Measurements from ENCODE around the gene BUD31. TPM values are rescaled to one million over a fixed set of nuclear protein-coding genes. Genes with fewer than 3 reads are reported as not detected.

Gene BUD31
- total and polyA plus RNA-seq, 4 donors, result 18.5 to 55.9 (median 32.0) TPM

DNA sequence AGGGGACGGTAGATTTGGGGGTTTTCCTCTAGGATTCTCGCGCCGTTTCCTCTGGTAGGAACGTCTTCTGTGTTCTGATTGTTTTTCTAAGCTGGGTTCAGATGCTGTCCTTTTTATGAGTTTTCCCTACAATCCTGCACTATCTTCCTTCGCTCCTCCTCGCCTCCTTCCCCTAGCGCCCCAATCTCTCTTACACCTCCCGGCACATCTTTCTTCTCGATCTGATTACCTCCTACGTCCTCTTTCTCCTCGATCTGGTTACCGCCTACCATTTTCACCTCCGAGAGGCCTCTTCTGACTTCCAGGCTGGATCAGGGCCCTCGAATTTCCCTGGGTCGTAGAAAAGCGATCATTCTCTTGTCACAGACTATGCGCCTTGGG is 413 bp downstream of the BUD31 start:
- under 1% methylated on average over 18 of the region's 18 CpGs for WGBS
- peak overlapping the region; percentile 86 to 99 (median 97) for H3K4me3 ChIP-seq (ENCODE audit: low read depth in 1 of 3, low read length in 3 of 3)
- peaks cover 3 to 31% (median 25%) of the 10 kb centered on the region in 4 donors for H3K4me1 ChIP-seq (ENCODE audit: control insufficient read depth in 4 of 4, insufficient read depth in 4 of 4, low read length in 3 of 4)
- H3K36me3 ChIP-seq (ENCODE audit: control insufficient read depth in 4 of 4, insufficient read depth in 3 of 4, low read depth in 1 of 4, low read length in 3 of 4), result peaks cover 5 to 26% (median 19%) of the 10 kb centered on the region in 4 donors
- DNase-seq (ENCODE audit: low spot score), result no peak
- peak overlapping the region; percentile 97 to 99 for H3K27ac ChIP-seq (ENCODE audit: low read depth in 1 of 2, low read length in 2 of 2)
- H3K9ac ChIP-seq (ENCODE audit: low read depth in 1 of 2, low read length in 2 of 2), result peak overlapping the region; percentile 67 to 91
- H3K9me3 ChIP-seq (ENCODE audit: control insufficient read depth in 4 of 4, low read length in 3 of 4), result no peaks in the 10 kb centered on the region
- no peaks in the 10 kb centered on the region for H3K27me3 ChIP-seq (ENCODE audit: control insufficient read depth in 4 of 4, insufficient read depth in 4 of 4, low read length in 3 of 4)
- TF ChIP-seq TAF1 (conservative IDR thresholded peaks at IDR 0.05) (no peak), GABPA (IDR thresholded peaks at IDR 0.05 in 1 of 2, conservative IDR thresholded peaks at IDR 0.05 in 1 of 2) (no peak), RAD21 (IDR thresholded peaks at IDR 0.05) (no peak), JUND (IDR thresholded peaks at IDR 0.05) (no peak), EGR1 (IDR thresholded peaks at IDR 0.05; ENCODE audit: low read depth in 2 of 2) (no peak), HNF4A (conservative IDR thresholded peaks at IDR 0.05) (no peak), YY1 (IDR thresholded peaks at IDR 0.05) (no peak)
- TF ChIP-seq, protein P1, sequence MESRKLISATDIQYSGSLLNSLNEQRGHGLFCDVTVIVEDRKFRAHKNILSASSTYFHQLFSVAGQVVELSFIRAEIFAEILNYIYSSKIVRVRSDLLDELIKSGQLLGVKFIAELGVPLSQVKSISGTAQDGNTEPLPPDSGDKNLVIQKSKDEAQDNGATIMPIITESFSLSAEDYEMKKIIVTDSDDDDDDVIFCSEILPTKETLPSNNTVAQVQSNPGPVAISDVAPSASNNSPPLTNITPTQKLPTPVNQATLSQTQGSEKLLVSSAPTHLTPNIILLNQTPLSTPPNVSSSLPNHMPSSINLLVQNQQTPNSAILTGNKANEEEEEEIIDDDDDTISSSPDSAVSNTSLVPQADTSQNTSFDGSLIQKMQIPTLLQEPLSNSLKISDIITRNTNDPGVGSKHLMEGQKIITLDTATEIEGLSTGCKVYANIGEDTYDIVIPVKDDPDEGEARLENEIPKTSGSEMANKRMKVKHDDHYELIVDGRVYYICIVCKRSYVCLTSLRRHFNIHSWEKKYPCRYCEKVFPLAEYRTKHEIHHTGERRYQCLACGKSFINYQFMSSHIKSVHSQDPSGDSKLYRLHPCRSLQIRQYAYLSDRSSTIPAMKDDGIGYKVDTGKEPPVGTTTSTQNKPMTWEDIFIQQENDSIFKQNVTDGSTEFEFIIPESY (IDR thresholded peaks at IDR 0.05), result no peak

DNA sequence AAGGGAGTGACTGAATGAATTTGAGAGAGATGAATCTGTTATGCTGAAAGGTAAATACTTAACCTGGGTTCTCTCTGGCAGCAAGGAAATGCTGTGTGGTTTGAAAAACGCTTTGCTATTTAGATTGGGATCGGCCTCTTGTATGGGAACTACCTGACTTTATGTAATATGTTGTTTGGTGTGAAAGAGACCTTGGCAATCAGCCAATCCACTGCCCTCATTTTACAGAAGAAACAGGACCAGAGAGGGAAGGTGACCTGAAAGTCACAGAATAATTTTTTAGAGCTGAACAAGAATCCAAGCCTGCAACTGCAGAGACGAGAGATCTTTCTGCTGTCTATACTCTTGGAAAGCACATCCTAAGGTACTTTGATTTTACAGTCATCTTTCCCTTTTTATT is 1.0 kb downstream of the BUD31 start:
- no peak for DNase-seq (ENCODE audit: low spot score)
- 36% methylated on average over 3 of the region's 3 CpGs for WGBS
- Histone ChIP-seq H3K36me3 (ENCODE audit: control insufficient read depth in 4 of 4, insufficient read depth in 3 of 4, low read depth in 1 of 4, low read length in 3 of 4) (peaks cover 5 to 22% (median 18%) of the 10 kb centered on the region in 4 donors), H3K27ac (ENCODE audit: low read depth in 1 of 2, low read length in 2 of 2) (no peak overlapping the region), H3K27me3 (ENCODE audit: control insufficient read depth in 4 of 4, insufficient read depth in 4 of 4, low read length in 3 of 4) (no peaks in the 10 kb centered on the region), H3K9me3 (ENCODE audit: control insufficient read depth in 4 of 4, low read length in 3 of 4) (no peaks in the 10 kb centered on the region), H3K4me3 (ENCODE audit: low read depth in 1 of 3, low read length in 3 of 3) (peak overlapping the region in 2 of 3 donors; percentile 86 to 99), H3K9ac (ENCODE audit: low read depth in 1 of 2, low read length in 2 of 2) (peak overlapping the region in 1 of 2 donors; percentile 91), H3K4me1 (ENCODE audit: control insufficient read depth in 4 of 4, insufficient read depth in 4 of 4, low read length in 3 of 4) (peaks cover 3 to 31% (median 25%) of the 10 kb centered on the region in 4 donors)
- no peak for TF ChIP-seq HNF4A (conservative IDR thresholded peaks at IDR 0.05)
- TF ChIP-seq, protein P2, sequence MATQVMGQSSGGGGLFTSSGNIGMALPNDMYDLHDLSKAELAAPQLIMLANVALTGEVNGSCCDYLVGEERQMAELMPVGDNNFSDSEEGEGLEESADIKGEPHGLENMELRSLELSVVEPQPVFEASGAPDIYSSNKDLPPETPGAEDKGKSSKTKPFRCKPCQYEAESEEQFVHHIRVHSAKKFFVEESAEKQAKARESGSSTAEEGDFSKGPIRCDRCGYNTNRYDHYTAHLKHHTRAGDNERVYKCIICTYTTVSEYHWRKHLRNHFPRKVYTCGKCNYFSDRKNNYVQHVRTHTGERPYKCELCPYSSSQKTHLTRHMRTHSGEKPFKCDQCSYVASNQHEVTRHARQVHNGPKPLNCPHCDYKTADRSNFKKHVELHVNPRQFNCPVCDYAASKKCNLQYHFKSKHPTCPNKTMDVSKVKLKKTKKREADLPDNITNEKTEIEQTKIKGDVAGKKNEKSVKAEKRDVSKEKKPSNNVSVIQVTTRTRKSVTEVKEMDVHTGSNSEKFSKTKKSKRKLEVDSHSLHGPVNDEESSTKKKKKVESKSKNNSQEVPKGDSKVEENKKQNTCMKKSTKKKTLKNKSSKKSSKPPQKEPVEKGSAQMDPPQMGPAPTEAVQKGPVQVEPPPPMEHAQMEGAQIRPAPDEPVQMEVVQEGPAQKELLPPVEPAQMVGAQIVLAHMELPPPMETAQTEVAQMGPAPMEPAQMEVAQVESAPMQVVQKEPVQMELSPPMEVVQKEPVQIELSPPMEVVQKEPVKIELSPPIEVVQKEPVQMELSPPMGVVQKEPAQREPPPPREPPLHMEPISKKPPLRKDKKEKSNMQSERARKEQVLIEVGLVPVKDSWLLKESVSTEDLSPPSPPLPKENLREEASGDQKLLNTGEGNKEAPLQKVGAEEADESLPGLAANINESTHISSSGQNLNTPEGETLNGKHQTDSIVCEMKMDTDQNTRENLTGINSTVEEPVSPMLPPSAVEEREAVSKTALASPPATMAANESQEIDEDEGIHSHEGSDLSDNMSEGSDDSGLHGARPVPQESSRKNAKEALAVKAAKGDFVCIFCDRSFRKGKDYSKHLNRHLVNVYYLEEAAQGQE (IDR thresholded peaks at IDR 0.05), result no peak
- TF ChIP-seq SP1 (IDR thresholded peaks at IDR 0.05), result no peak
- no peak for TF ChIP-seq FOXA2 (IDR thresholded peaks at IDR 0.05)
- TF ChIP-seq YY1 (IDR thresholded peaks at IDR 0.05), result no peak

- H3K9ac ChIP-seq (ENCODE audit: low read depth in 1 of 2, low read length in 2 of 2), result no peak overlapping the region
- TF ChIP-seq GABPA (IDR thresholded peaks at IDR 0.05 in 1 of 2, conservative IDR thresholded peaks at IDR 0.05 in 1 of 2) (no peak), EGR1 (IDR thresholded peaks at IDR 0.05; ENCODE audit: low read depth in 2 of 2) (no peak), SP1 (IDR thresholded peaks at IDR 0.05) (no peak), HNF4G (IDR thresholded peaks at IDR 0.05) (no peak), RXRA (IDR thresholded peaks at IDR 0.05) (no peak), HNF4A (conservative IDR thresholded peaks at IDR 0.05) (no peak), FOXA2 (IDR thresholded peaks at IDR 0.05) (no peak), YY1 (IDR thresholded peaks at IDR 0.05) (no peak), JUND (IDR thresholded peaks at IDR 0.05) (no peak), TAF1 (conservative IDR thresholded peaks at IDR 0.05) (no peak), CTCF (IDR thresholded peaks at IDR 0.05; ENCODE audit: low read depth, low read length, missing input control) (no peak), MAX (IDR thresholded peaks at IDR 0.05) (no peak)
- TF ChIP-seq, protein P1 (IDR thresholded peaks at IDR 0.05), result no peak
- TF ChIP-seq, protein P3, sequence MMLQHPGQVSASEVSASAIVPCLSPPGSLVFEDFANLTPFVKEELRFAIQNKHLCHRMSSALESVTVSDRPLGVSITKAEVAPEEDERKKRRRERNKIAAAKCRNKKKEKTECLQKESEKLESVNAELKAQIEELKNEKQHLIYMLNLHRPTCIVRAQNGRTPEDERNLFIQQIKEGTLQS (IDR thresholded peaks at IDR 0.05), result no peak
Measured at GRCh38 chr7:99410635-99411034, 1.9 kb downstream of the BUD31 start.

More at GRCh38 chr7:99410635-99411034, 1.9 kb downstream of the BUD31 start:
- H3K36me3 ChIP-seq (ENCODE audit: control insufficient read depth in 4 of 4, insufficient read depth in 3 of 4, low read depth in 1 of 4, low read length in 3 of 4), result peaks cover 5 to 22% (median 18%) of the 10 kb centered on the region in 4 donors
- 97% methylated on average over 2 of the region's 2 CpGs for WGBS
- no peak overlapping the region for H3K27ac ChIP-seq (ENCODE audit: low read depth in 1 of 2, low read length in 2 of 2)
- H3K9me3 ChIP-seq (ENCODE audit: control insufficient read depth in 4 of 4, low read length in 3 of 4), result no peaks in the 10 kb centered on the region
- H3K4me1 ChIP-seq (ENCODE audit: control insufficient read depth in 4 of 4, insufficient read depth in 4 of 4, low read length in 3 of 4), result peaks cover 3 to 37% (median 30%) of the 10 kb centered on the region in 4 donors
- H3K4me3 ChIP-seq (ENCODE audit: low read depth in 1 of 3, low read length in 3 of 3), result no peak overlapping the region
- no peaks in the 10 kb centered on the region for H3K27me3 ChIP-seq (ENCODE audit: control insufficient read depth in 4 of 4, insufficient read depth in 4 of 4, low read length in 3 of 4)
- DNase-seq (ENCODE audit: low spot score), result no peak

Data from liver (tissue), 9 donors.